NCI-H1436 treated with DMSO at 0.1 percent for 48 hours (cell line): Measurements from ENCODE around the gene RGPD3.

ENCODE experiments used
- DNase-seq: peaks from one replicate; lab custom pipeline; 2025; lab: John Stamatoyannopoulos, UW

The RGPD3 gene

DNA sequence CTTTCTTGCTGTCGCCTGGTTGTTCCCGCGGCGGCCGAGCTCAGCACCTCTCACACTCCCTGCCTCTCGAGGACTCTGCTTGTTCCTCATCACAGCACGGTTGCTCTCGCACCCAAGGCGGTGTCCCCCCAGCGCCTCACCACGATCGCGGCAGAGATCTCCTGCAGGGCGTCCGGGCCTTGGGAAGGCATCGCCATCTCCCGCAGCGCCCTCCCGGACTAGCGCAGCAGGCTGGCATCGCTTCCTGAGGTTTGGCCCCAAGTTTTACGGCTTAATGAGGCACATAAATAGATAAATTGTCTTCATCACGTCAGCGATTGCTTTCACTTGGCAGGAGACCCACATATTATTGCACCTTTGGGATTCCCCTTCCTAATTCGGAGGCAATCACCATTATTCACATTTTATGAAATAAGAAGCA lies 125.4 kb downstream of the RGPD3 start:
- no peak for DNase-seq

DNA sequence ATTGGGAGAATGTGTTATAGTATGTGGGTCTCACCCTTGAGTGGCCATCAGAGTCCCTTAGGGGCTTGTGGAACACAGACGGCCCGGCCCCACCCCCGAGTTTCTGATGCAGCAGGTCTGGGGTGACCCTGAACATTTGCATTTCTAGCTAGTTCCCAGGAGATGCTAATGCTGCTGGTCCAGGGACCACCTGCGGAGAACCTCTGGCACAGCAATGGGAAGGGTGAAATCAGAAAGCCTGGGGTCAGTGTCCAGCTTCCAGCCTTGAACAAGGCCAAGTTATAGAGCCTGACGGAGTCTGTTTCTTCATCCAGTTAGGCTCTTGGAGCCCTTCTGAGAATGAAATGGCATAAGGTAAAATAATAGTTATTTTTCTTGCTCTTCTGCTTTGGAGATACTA lies 126.5 kb downstream of the RGPD3 start:
- DNase-seq, result no peak
